CD4-positive, alpha-beta memory T cell (primary cell): ENCODE data around the gene BANF2. TPM values are rescaled to one million over a fixed set of nuclear protein-coding genes. Genes with fewer than 3 reads are reported as not detected.
A peak's percentile ranks its signal among the peaks of the same experiment; 100 is the strongest.

Experiments
- CTCF ChIA-PET: fragments of 350-600 bp; sonication (Branson Sonifier 250); formaldehyde crosslinking; loops from one replicate; lab custom pipeline; 2021; ENCODE audit warnings: inconsistent platforms; ENCODE audit not compliant: partially characterized antibody; lab: Charles Lee
- POLR2A ChIA-PET: fragments of 350-600 bp; sonication (Branson Sonifier 250); formaldehyde crosslinking; loops from one replicate; lab custom pipeline; 2021; ENCODE audit not compliant: partially characterized antibody; lab: Charles Lee
- DNase-seq, 5 donors: peaks; one replicate each; pipeline versions ENCODE4 v3.0.0 to v3.0.0-alpha.2; 2020 to 2022; ENCODE audit warnings: mixed read lengths in 1 of 5
- H3K27ac ChIP-seq: one replicate; pipeline ENCODE4 v1.7.0; 2013; ENCODE audit warnings: low read depth, low read length
- H3K27me3 ChIP-seq: 2 replicates; pipeline ENCODE4 v1.7.0; 2013; ENCODE audit warnings: mild to moderate bottlenecking, low read length, moderate library complexity; ENCODE audit not compliant: insufficient read depth
- H3K36me3 ChIP-seq: 2 replicates; pipeline ENCODE4 v1.7.0; 2013; ENCODE audit warnings: mild to moderate bottlenecking, low read length, moderate library complexity; ENCODE audit not compliant: insufficient read depth
- H3K4me1 ChIP-seq: 2 replicates; pipeline ENCODE4 v1.7.0; 2013; ENCODE audit warnings: mild to moderate bottlenecking, low read length, moderate library complexity; ENCODE audit not compliant: insufficient read depth
- H3K4me3 ChIP-seq, 2 donors: one replicate each; pipeline ENCODE4 v1.7.0; 2013; ENCODE audit warnings: low read length in 2 of 2, mild to moderate bottlenecking in 1 of 2
- H3K9me3 ChIP-seq, 2 donors: one replicate each; pipeline ENCODE4 v1.7.0; 2013; ENCODE audit warnings: low read length in 2 of 2, control low read depth in 1 of 2; ENCODE audit not compliant: control insufficient read depth in 1 of 2
- H3K27ac Mint-ChIP-seq, 7 donors: one replicate each; pipeline ENCODE4 v1.8.0; 2020 to 2021; ENCODE audit warnings: mixed read lengths in 7 of 7, mild to moderate bottlenecking in 6 of 7, inconsistent platforms in 3 of 7, moderate library complexity in 3 of 7
- H3K27me3 Mint-ChIP-seq, 2 donors: one replicate each; pipeline ENCODE4 v1.8.0; 2020 to 2021; ENCODE audit warnings: mixed read lengths in 2 of 2
- H3K36me3 Mint-ChIP-seq, 2 donors: one replicate each; pipeline ENCODE4 v1.8.0; 2020 to 2021; ENCODE audit warnings: mixed read lengths in 2 of 2, inconsistent platforms in 1 of 2, mild to moderate bottlenecking in 1 of 2
- H3K4me1 Mint-ChIP-seq, 4 donors: one replicate each; pipeline ENCODE4 v1.8.0; 2020 to 2021; ENCODE audit warnings: mixed read lengths in 4 of 4, mild to moderate bottlenecking in 1 of 4
- H3K4me3 Mint-ChIP-seq, 8 donors: one replicate each; pipeline ENCODE4 v1.8.0; 2020 to 2021; ENCODE audit warnings: mixed read lengths in 8 of 8, mild to moderate bottlenecking in 7 of 8, moderate library complexity in 6 of 8, inconsistent platforms in 3 of 8
- H3K9me3 Mint-ChIP-seq, 8 donors: one replicate each; pipeline ENCODE4 v1.8.0; 2020 to 2021; ENCODE audit warnings: mixed read lengths in 8 of 8, mild to moderate bottlenecking in 5 of 8, inconsistent platforms in 3 of 8, moderate library complexity in 1 of 8
- intact Hi-C: fragments of 100-400 bp; cut with micrococcal nuclease; formaldehyde crosslinking; loops from one replicate; pipeline ENCODE4 v1.15.1; 2023
- polyA plus RNA-seq, 2 donors: library from polyadenylated mRNA; unstranded; fragments of 300-500 nt; fragmentation: Illumina TruSeq; gene quantifications; one replicate each; pipeline ENCODE4 v1.2.3, GENCODE V29; 2021
- total RNA-seq, 2 experiments: library from RNA; stranded (reverse); gene quantifications; one replicate each; pipeline ENCODE4 v1.2.3, GENCODE V29; 2021

Gene BANF2
- total and polyA plus RNA-seq, 4 experiments from 2014 or later: not detected

DNA sequence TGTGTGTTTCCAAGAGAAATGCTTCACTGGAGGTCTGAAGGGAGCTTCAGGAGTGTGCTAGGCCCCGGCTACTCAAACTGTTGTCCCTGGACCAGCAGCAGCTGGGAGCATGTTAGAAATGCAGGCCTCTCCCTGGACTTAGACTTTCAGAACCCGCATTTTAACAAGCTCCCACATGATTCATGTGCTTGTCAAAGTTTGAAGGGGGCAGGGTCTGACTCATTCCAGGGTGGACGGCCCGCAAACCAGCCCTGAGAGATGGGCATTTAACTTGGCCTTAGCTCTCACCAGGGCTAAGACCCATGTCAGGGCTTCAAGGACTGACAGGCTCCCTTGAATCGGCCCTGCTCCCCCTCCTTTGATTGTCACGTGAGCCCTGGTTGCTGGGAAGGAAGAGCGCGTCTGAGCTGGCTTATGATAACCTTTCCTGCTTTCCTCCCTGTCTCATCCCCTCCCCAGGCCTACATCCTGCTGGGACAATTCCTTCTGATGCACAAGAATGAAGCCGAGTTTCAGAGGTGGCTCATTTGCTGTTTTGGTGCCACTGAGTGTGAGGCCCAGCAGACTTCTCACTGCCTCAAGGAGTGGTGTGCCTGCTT is 35.5 kb downstream of the BANF2 start:
- H3K9me3 Mint-ChIP-seq: peaks cover 4 to 17% (median 9%) of the 10 kb centered on the region in 8 donors
- Histone ChIP-seq H3K36me3 (no peaks in the 10 kb centered on the region), H3K9me3 (no peaks in the 10 kb centered on the region), H3K27me3 (no peaks in the 10 kb centered on the region), H3K4me1 (no peaks in the 10 kb centered on the region), H3K4me3 (no peak overlapping the region), H3K27ac (no peak overlapping the region)
- H3K36me3 Mint-ChIP-seq: no peaks in the 10 kb centered on the region
- POLR2A ChIA-PET: no interaction called here
- no peak overlapping the region for H3K4me3 Mint-ChIP-seq
- DNase-seq: no peak
- CTCF ChIA-PET: no interaction called here
- H3K4me1 Mint-ChIP-seq: no peaks in the 10 kb centered on the region
- peaks cover 4 to 14% of the 10 kb centered on the region in 2 donors for H3K27me3 Mint-ChIP-seq
- intact Hi-C loops: no loop called here
- H3K27ac Mint-ChIP-seq: no peak overlapping the region

DNA sequence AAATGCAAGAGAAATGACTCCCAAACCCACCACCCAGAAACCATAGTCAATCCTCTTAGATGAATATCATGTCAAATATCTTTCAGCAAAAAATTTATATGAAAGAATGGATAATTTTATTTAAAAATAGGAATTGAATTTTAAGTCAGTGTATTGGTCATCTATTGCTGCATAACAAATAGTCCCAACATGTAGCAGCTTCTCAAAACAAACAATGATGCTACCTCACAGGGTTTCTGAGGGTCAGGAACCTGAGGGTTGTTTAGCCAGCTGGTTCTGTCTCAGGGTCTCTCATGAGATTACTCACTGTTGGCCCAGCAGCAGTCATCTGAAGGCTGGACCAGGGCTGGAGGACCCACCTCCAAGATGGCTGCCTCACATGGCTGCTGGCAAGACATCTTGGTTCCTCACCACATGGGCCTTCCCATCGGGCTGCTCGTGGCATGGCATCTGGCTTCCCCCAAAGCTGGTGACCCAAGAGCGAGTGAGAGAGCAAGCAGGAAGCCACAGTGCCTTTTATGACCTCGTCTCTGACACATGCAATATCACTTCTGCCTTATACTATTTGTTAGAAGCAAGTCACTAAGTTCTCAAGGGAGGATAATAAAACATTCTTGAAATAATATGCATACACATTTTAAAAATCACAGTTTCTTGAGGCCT is 36.3 kb downstream of the BANF2 start:
- ChIA-PET POLR2A (no interaction called here), CTCF (no interaction called here)
- intact Hi-C loops: no loop called here
- Mint-ChIP-seq H3K27ac (peak overlapping the region in 3 of 7 donors; percentile 1 to 59 (median 44)), H3K9me3 (peaks cover 4 to 17% (median 9%) of the 10 kb centered on the region in 8 donors), H3K36me3 (no peaks in the 10 kb centered on the region), H3K4me1 (no peaks in the 10 kb centered on the region), H3K4me3 (no peak overlapping the region), H3K27me3 (peaks cover 5 to 16% of the 10 kb centered on the region in 2 donors)
- Histone ChIP-seq H3K4me1 (no peaks in the 10 kb centered on the region), H3K27ac (no peak overlapping the region), H3K36me3 (no peaks in the 10 kb centered on the region), H3K9me3 (no peaks in the 10 kb centered on the region), H3K27me3 (no peaks in the 10 kb centered on the region), H3K4me3 (no peak overlapping the region)
- no peak for DNase-seq

DNA sequence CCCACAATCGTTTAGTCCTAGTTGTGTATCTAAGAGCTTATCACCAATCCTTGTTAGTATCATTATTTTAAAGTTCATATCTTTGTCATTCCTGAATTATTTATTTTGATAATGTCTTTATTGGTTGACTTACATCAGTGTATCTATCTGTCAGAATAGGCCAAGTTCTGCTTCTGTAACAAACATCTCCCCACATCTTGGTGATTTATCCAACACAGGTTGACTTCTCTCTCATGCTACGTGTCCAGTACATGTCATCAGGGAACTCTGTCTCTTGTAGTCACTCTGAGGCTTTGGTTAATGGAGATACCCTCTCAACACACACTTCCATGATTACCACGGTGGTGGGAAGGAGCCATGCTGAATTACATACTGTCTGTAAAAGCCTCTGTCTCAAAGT is 38.4 kb downstream of the BANF2 start:
- POLR2A ChIA-PET: no interaction called here
- H3K27ac ChIP-seq: no peak overlapping the region
- CTCF ChIA-PET: no interaction called here
- Mint-ChIP-seq H3K4me3 (no peak overlapping the region), H3K27ac (no peak overlapping the region), H3K4me1 (no peaks in the 10 kb centered on the region), H3K36me3 (no peaks in the 10 kb centered on the region), H3K9me3 (peaks cover 4 to 17% (median 9%) of the 10 kb centered on the region in 8 donors), H3K27me3 (peaks cover 7 to 12% of the 10 kb centered on the region in 2 donors)
- intact Hi-C loops: no loop called here
- DNase-seq: no peak
- no peaks in the 10 kb centered on the region for H3K36me3 ChIP-seq
- H3K4me1 ChIP-seq: no peaks in the 10 kb centered on the region
- H3K27me3 ChIP-seq: no peaks in the 10 kb centered on the region
- H3K4me3 ChIP-seq: no peak overlapping the region
- H3K9me3 ChIP-seq: no peaks in the 10 kb centered on the region

- no peaks in the 10 kb centered on the region for H3K4me1 ChIP-seq
- intact Hi-C loops: no loop called here
- H3K36me3 ChIP-seq: no peaks in the 10 kb centered on the region
- DNase-seq: no peak
- peaks cover 4 to 13% (median 7%) of the 10 kb centered on the region in 8 donors for H3K9me3 Mint-ChIP-seq
- H3K27ac ChIP-seq: no peak overlapping the region
- no peak overlapping the region for H3K27ac Mint-ChIP-seq
- H3K4me1 Mint-ChIP-seq: no peaks in the 10 kb centered on the region
- H3K27me3 Mint-ChIP-seq: peaks cover 7 to 12% of the 10 kb centered on the region in 2 donors
- no peak overlapping the region for H3K4me3 ChIP-seq
- no peak overlapping the region for H3K4me3 Mint-ChIP-seq
- no peaks in the 10 kb centered on the region for H3K27me3 ChIP-seq
- no peaks in the 10 kb centered on the region for H3K9me3 ChIP-seq
- no peaks in the 10 kb centered on the region for H3K36me3 Mint-ChIP-seq
- ChIA-PET POLR2A (no interaction called here), CTCF (no interaction called here)
These were observed 41.5 kb downstream of the BANF2 start for GRCh38 chr20:17741220-17741619.

DNA sequence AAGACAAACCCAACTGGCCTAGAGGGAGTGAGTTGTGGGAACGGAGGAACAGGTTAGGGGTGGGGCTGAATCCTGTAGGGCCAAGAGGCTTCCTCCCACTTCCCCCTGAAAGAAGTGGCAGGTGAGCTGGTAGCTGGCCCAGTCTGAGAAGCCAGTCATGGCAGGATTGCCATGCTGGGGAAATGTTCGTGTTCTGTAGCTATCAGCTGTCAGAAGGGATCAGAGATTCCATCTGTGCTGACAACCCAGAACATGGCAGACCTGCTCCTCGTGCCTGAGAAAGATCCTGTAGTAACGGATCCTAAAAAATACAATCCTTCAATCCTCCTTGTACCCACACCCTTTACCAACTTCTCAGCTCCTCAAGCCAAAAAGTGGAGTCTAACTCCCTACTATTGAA is 43.0 kb downstream of the BANF2 start:
- no peaks in the 10 kb centered on the region for H3K9me3 ChIP-seq
- Mint-ChIP-seq H3K4me3 (no peak overlapping the region), H3K9me3 (peaks cover 0 to 7% (median 3%) of the 10 kb centered on the region in 8 donors), H3K36me3 (no peaks in the 10 kb centered on the region), H3K27ac (no peak overlapping the region), H3K27me3 (peaks cover 7 to 12% of the 10 kb centered on the region in 2 donors), H3K4me1 (no peaks in the 10 kb centered on the region)
- CTCF ChIA-PET: no interaction called here
- no peaks in the 10 kb centered on the region for H3K4me1 ChIP-seq
- H3K36me3 ChIP-seq: no peaks in the 10 kb centered on the region
- H3K27me3 ChIP-seq: no peaks in the 10 kb centered on the region
- DNase-seq: no peak
- no peak overlapping the region for H3K27ac ChIP-seq
- H3K4me3 ChIP-seq: no peak overlapping the region
- intact Hi-C loops: no loop called here
- POLR2A ChIA-PET: no interaction called here

DNA sequence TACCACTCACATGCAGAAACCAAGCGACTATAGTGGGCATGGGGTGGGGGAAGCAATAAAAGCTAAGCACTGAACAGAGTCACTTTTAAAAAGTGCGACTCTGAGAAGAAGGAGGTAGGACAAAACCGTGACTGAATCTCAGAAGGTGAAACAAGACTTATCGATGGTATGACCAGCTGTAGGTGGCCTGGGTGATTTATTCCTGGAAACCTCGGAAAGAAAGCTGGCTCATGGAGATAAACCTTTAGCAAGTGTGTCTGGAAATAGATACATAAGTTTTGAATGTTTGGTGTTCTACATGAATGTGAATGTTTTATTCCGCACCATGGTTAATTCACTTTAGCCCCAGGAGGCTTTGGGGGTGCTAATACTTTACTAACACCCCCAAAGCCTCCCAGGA is 43.9 kb downstream of the BANF2 start:
- peaks cover 4 to 12% of the 10 kb centered on the region in 2 donors for H3K27me3 Mint-ChIP-seq
- no peak overlapping the region for H3K27ac Mint-ChIP-seq
- no peak overlapping the region for H3K27ac ChIP-seq
- H3K4me3 Mint-ChIP-seq: no peak overlapping the region
- no peak overlapping the region for H3K4me3 ChIP-seq
- no peaks in the 10 kb centered on the region for H3K36me3 Mint-ChIP-seq
- CTCF ChIA-PET: no interaction called here
- no peaks in the 10 kb centered on the region for H3K4me1 Mint-ChIP-seq
- H3K36me3 ChIP-seq: no peaks in the 10 kb centered on the region
- no peak for DNase-seq
- H3K4me1 ChIP-seq: no peaks in the 10 kb centered on the region
- H3K9me3 Mint-ChIP-seq: peaks cover 0 to 4% (median 0%) of the 10 kb centered on the region in 8 donors
- no peaks in the 10 kb centered on the region for H3K27me3 ChIP-seq
- no peaks in the 10 kb centered on the region for H3K9me3 ChIP-seq
- POLR2A ChIA-PET: no interaction called here
- intact Hi-C loops: no loop called here

DNA sequence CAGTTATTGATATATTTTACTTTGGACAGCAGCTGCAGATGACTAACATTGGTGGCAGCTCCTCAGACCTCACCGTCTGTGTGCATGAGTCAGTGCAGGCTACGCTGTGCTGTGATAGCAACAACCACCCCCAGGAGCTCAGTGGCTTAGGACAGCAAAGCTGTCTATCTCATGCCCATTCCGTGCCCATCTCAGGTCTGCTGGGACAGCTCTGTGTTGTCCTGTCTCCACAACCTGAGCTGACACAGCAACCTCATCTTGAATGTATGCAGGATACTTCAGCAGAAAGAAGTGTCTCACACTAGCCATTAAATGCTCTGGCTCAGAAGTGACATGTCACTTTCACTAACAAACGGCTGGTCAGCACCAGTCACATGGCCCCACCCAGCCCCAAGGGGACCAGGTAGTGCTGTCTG is 47.7 kb downstream of the BANF2 start:
- no peak overlapping the region for H3K4me3 ChIP-seq
- no peaks in the 10 kb centered on the region for H3K4me1 ChIP-seq
- Mint-ChIP-seq H3K4me1 (no peaks in the 10 kb centered on the region), H3K27ac (no peak overlapping the region), H3K27me3 (peaks cover 4% of the 10 kb centered on the region in 2 donors), H3K4me3 (no peak overlapping the region), H3K36me3 (no peaks in the 10 kb centered on the region), H3K9me3 (peaks cover 0 to 2% (median 0%) of the 10 kb centered on the region in 8 donors)
- intact Hi-C loops: no loop called here
- no peak overlapping the region for H3K27ac ChIP-seq
- POLR2A ChIA-PET: no interaction called here
- H3K36me3 ChIP-seq: no peaks in the 10 kb centered on the region
- CTCF ChIA-PET: no interaction called here
- H3K9me3 ChIP-seq: no peaks in the 10 kb centered on the region
- DNase-seq: no peak
- H3K27me3 ChIP-seq: no peaks in the 10 kb centered on the region
